ENCODE measurements around the gene SDK1. TPM values are rescaled to one million over a fixed set of nuclear protein-coding genes. Genes with fewer than 3 reads are reported as not detected.
A peak's percentile ranks its signal among the peaks of the same experiment; 100 is the strongest.

The SDK1 gene
- total RNA-seq, 1 donor, result 0.27 TPM

DNA sequence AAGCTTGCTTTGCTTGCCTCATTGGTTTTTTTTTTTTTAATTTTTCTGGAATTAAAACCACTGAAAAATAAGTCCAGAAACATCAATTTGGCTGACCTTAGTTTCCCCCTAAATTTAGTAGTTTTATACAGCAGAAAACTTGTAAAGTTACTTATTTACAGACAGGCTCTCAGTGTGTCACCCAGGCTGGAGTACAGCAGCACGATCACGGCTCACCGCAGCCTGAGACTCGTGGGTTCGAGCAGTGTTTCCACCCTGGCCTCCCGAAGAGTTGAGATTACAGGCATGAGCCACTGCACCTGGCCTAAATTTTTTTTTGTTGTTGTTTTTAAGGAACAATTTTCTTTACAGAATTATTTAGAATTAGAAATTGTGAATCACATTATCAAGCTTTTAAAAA lies 250.5 kb downstream of the SDK1 start:
- DNase-seq (ENCODE audit: low read depth), result no peak
- H3K4me3 ChIP-seq (ENCODE audit: low read depth, low read length), result no peak overlapping the region
- TF ChIP-seq, protein P1, sequence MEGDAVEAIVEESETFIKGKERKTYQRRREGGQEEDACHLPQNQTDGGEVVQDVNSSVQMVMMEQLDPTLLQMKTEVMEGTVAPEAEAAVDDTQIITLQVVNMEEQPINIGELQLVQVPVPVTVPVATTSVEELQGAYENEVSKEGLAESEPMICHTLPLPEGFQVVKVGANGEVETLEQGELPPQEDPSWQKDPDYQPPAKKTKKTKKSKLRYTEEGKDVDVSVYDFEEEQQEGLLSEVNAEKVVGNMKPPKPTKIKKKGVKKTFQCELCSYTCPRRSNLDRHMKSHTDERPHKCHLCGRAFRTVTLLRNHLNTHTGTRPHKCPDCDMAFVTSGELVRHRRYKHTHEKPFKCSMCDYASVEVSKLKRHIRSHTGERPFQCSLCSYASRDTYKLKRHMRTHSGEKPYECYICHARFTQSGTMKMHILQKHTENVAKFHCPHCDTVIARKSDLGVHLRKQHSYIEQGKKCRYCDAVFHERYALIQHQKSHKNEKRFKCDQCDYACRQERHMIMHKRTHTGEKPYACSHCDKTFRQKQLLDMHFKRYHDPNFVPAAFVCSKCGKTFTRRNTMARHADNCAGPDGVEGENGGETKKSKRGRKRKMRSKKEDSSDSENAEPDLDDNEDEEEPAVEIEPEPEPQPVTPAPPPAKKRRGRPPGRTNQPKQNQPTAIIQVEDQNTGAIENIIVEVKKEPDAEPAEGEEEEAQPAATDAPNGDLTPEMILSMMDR (IDR thresholded peaks at IDR 0.05; ENCODE audit: insufficient read depth, low read length), result no peak

- H3K4me3 ChIP-seq (ENCODE audit: low read depth, low read length), result no peak overlapping the region
- TF ChIP-seq, protein P1 (IDR thresholded peaks at IDR 0.05; ENCODE audit: insufficient read depth, low read length), result no peak
- no peak for DNase-seq (ENCODE audit: low read depth)
These were observed 251.4 kb downstream of the SDK1 start for GRCh38 chr7:3552499-3552898.

- no peak for DNase-seq (ENCODE audit: low read depth)
- no peak overlapping the region for H3K4me3 ChIP-seq (ENCODE audit: low read depth, low read length)
- TF ChIP-seq, protein P1 (IDR thresholded peaks at IDR 0.05; ENCODE audit: insufficient read depth, low read length), result no peak
These were observed 257.3 kb downstream of the SDK1 start for GRCh38 chr7:3558400-3558799.

- H3K4me3 ChIP-seq (ENCODE audit: low read depth, low read length), result no peak overlapping the region
- TF ChIP-seq, protein P1 (IDR thresholded peaks at IDR 0.05; ENCODE audit: insufficient read depth, low read length), result no peak
- peak; percentile 80 for DNase-seq (ENCODE audit: low read depth)
These were observed 258.2 kb downstream of the SDK1 start for GRCh38 chr7:3559278-3559677.

DNA sequence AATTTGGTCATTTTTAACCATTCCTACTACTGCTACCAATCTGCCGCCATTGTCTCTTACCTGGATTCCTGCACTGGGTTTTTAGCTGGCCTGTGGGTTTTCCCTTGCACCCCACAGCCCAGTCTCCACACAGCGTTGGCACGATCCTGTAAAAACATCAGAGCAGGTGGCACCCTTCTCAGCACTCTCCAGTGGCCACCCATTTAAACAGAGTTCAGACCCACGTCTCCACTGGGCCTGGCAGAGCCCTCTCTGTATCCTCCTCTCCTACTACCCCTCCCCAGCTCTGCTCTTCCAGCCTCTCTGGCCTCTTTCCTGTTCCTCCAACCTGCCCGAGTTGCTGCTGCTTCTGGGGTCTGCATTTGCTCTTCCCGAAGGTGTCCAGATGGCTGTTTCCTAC lies 259.4 kb downstream of the SDK1 start:
- no peak for DNase-seq (ENCODE audit: low read depth)
- H3K4me3 ChIP-seq (ENCODE audit: low read depth, low read length), result no peak overlapping the region
- TF ChIP-seq, protein P1 (IDR thresholded peaks at IDR 0.05; ENCODE audit: insufficient read depth, low read length), result no peak

DNA sequence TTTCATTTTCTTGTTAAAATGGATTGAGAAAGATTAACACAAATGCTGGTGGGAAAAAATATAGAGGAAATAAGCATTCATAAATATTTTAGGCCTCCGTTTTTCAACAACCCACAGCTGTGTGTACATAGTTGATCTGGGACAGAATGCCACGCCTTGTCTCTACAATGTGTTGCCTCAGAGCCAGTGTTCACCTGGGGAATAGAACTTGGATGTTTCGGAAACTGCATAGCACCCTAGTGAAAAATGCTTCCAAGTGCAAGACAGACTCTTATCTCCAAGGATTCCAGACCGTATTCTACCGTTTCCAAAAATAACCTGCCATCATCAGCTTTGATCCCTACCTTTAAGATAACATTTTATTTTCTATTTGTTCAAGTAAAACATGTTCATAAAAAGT lies 260.9 kb downstream of the SDK1 start:
- no peak overlapping the region for H3K4me3 ChIP-seq (ENCODE audit: low read depth, low read length)
- TF ChIP-seq, protein P1 (IDR thresholded peaks at IDR 0.05; ENCODE audit: insufficient read depth, low read length), result no peak
- DNase-seq (ENCODE audit: low read depth), result no peak

GRCh38 chr7:3564231-3564630 lies 263.2 kb downstream of the SDK1 start:
- no peak for DNase-seq (ENCODE audit: low read depth)
- TF ChIP-seq, protein P1 (IDR thresholded peaks at IDR 0.05; ENCODE audit: insufficient read depth, low read length), result no peak
- H3K4me3 ChIP-seq (ENCODE audit: low read depth, low read length), result no peak overlapping the region

Data from fibroblast of the aortic adventitia (primary cell).